HG02623 (cell line): ENCODE measurements around the gene SLIT1.

Experiments
- ATAC-seq: cut with Tn5 transposase; IDR thresholded peaks from one replicate; pipeline ENCODE4 v1.9.1; 2021; ENCODE audit warnings: moderate library complexity; ENCODE audit not compliant: unreplicated experiment

The SLIT1 gene

GRCh38 chr10:97140902-97141745 is 44.6 kb downstream of the SLIT1 start:
- ATAC-seq, result no peak

- ATAC-seq, result no peak
Measured at GRCh38 chr10:97140049-97140846, 45.5 kb downstream of the SLIT1 start.

GRCh38 chr10:97139651-97140048 is 46.1 kb downstream of the SLIT1 start:
- no peak for ATAC-seq

- ATAC-seq, result no peak
Measured at GRCh38 chr10:97138846-97139245, 46.9 kb downstream of the SLIT1 start.

GRCh38 chr10:97138174-97138573 is 47.6 kb downstream of the SLIT1 start:
- no peak for ATAC-seq

GRCh38 chr10:97136756-97137155 is 49.0 kb downstream of the SLIT1 start:
- ATAC-seq, result no peak

- no peak for ATAC-seq
Measured at GRCh38 chr10:97135464-97135863, 50.3 kb downstream of the SLIT1 start.

- no peak for ATAC-seq
Measured at GRCh38 chr10:97134983-97135382, 50.8 kb downstream of the SLIT1 start.

- no peak for ATAC-seq
Measured at GRCh38 chr10:97134110-97134509, 51.6 kb downstream of the SLIT1 start.

- ATAC-seq, result no peak
Measured at GRCh38 chr10:97132273-97132672, 53.5 kb downstream of the SLIT1 start.

GRCh38 chr10:97131666-97132065 is 54.1 kb downstream of the SLIT1 start:
- no peak for ATAC-seq

- ATAC-seq, result no peak
Measured at GRCh38 chr10:97131181-97131628, 54.6 kb downstream of the SLIT1 start.

GRCh38 chr10:97129666-97130065 is 56.1 kb downstream of the SLIT1 start:
- ATAC-seq, result no peak

- no peak for ATAC-seq
Measured at GRCh38 chr10:97128516-97129154, 57.1 kb downstream of the SLIT1 start.

GRCh38 chr10:97128039-97128492 is 57.7 kb downstream of the SLIT1 start:
- no peak for ATAC-seq

- no peak for ATAC-seq
Measured at GRCh38 chr10:97127509-97127908, 58.2 kb downstream of the SLIT1 start.

GRCh38 chr10:97124211-97124610 is 61.5 kb downstream of the SLIT1 start:
- ATAC-seq, result no peak

GRCh38 chr10:97123765-97124164 is 62.0 kb downstream of the SLIT1 start:
- ATAC-seq, result no peak

- no peak for ATAC-seq
Measured at GRCh38 chr10:97121041-97121440, 64.7 kb downstream of the SLIT1 start.

GRCh38 chr10:97120370-97120769 is 65.4 kb downstream of the SLIT1 start:
- ATAC-seq, result no peak

GRCh38 chr10:97119058-97119745 is 66.6 kb downstream of the SLIT1 start:
- no peak for ATAC-seq
